HG02610 (cell line): ENCODE results near the gene LRRC63.

Experiments used
- ATAC-seq: cut with Tn5 transposase; IDR thresholded peaks from one replicate; pipeline ENCODE4 v1.9.1; 2021; ENCODE audit warnings: mild to moderate bottlenecking, moderate library complexity; ENCODE audit not compliant: unreplicated experiment

Gene LRRC63

DNA sequence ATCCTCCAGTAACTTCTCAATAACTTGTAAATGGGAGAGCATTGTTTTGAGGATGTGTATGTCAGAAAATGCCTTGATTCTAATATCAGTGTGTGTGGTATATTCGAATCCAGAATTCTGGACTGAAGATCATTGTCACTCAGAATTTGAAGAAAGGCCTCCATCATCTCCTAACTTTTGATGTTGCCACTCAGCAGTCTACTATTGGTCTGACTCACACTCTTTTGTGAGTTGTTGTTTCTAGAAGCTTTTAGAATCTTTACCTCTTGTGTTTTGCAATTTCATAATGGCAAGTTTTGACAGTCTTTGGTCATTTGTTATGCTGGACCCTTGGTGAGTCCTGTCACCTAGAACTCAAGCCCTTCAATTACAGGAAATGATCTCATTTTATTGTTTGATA, 98.3 kb downstream of the LRRC63 start:
- ATAC-seq = no peak

DNA sequence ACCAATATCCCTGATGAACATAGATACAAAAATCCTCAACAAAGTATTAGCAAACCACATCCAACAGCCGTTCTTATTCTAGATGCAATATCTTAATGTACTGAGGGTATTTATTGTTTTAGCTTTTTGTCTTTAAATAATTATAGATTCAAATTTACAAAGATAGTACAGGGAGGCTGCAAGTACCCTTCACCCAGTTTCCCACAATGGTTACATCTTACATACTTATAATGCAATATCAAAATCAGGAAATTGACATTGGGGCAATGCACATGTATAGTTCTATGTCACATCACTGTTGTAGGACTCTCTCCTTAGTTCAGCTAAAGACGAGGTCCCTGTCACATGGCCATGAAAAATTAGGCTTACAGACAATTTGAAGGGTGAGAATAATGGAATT, 99.5 kb downstream of the LRRC63 start:
- no peak for ATAC-seq

DNA sequence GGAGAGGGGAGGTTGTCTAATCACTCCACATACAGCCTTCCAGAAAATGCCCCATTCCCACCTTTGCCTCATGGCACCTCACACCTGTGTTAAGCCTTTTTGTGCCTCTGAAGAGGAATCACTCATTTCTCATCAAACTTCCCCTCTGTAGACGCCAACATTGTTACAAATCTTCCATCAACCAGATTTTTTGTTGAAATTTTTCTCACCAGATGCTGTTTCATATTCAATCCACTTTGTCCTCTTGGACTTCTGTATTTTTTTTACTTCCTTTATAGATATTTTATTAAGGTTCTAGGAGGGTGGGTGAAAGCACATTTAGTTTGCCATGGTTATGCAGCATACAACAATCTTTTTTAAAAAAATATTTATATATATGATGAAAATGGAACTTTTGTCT, 101.3 kb downstream of the LRRC63 start:
- no peak for ATAC-seq

DNA sequence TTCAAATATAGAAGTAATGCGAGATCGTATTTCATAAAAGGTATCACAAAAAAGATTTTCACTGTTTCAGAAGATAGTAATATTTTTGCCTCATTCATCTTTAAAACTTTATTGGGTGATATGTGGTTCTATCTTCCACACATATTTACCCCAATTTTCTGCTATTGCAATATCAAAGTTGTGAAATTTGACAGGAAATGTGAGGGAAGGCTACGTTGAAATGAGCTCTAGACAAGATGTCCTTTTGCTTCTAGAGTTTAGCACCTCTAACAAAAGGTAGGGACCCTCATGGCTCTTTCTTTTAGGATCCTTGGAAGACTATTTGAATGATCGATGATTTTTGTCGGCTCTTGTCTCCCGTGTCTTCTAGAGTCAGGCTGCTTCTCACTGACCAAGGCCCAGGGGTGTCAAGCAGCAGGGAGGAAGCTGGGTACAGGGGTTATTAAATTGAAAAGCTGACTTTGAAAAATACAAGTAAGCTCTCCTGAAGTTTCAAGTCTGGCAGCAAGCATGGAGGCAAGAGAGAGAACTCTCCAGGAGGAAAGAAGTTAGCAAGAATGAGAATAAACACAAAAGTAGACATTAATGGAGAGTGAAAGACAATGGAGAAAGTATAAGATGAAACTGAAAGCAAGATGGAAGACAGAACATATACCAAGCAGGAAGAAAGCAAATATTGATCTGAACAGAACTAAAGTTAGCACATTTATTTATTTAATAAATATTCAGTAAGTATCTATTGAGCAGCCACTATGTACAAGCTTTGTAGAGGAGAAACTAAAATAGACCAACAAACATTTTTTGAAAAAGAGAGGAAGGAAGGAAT, 101.9 kb downstream of the LRRC63 start:
- no peak for ATAC-seq

DNA sequence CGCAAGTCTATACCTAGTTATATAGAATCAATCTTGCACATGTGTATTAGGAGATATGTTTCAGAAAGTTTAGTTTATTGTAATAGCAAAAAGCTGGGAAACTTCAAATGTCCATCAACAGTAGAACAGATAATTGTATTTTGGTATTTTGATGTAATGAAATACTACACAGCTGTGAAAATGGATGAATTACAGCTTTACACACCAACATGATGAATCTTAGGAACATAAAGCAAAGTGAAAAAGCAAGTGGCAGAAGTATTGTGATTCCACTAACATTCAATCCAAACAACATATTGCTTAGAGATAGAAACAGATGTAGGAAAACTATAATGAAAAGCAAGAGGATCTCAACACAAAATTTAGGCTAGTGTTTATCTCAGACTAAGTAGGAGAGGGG, 102.9 kb downstream of the LRRC63 start:
- ATAC-seq = no peak

DNA sequence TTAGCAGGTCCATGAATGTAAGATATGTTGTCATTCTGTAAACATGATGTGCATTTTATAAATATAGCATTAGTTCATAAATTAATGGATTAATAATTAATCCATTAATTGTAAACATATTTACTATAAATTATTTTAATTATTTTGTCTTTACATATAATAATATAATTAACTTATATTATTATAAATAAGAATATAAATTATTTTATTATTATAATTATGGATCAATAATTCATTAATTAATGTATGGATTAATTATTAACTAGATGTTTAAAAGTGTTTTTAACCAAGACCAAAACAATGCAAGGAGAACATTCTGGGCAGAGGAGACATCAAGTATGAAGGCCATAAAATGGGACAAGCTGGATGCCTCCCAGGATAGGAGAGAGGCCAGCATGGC, 103.3 kb downstream of the LRRC63 start:
- ATAC-seq = no peak

DNA sequence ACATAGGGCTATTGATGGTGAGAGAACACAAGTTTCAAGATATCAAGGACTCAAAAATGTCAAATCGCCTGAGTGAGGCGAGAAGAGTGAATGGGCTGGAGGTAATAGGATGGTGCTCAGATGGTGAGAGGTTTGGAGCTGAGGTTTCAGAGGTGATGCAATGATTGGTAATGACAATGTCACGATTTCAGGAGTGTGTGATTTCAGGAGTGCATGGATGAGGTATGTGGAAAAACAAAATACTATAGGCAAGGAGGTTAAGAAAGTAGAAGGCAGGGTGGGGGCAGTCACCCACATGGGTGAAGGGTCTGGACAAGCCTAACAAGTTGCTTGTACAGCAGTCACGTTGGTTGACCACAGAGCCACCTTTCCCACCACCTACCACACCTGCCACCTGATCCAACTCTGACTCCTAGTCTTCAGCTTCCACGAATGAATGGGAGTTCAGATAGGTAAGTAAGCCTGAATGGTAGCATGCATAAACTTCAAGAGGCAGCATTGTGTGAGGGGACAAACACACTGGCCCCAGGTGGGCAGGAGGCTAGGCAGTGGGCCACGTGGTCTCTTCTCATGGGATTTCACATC, 103.9 kb downstream of the LRRC63 start:
- ATAC-seq = no peak

DNA sequence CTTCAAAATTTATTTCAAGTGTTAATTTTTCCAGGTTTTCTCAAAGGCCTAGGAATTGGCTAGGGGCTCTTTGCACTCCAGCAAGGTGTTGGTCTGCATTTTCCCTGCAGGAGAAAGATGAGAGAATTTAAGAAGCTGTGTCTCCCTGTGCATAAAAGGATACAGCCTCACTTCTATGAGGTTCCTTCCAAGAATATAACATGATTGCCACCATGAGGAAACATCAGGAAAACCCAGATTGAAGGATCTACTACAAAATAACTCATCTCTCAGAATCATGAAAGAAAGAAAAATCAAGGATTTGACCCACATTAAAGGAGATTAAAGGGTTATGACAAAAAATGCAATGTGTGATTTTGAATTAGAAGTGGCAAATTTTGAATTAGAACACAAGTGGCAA, 105.4 kb downstream of the LRRC63 start:
- ATAC-seq = no peak

DNA sequence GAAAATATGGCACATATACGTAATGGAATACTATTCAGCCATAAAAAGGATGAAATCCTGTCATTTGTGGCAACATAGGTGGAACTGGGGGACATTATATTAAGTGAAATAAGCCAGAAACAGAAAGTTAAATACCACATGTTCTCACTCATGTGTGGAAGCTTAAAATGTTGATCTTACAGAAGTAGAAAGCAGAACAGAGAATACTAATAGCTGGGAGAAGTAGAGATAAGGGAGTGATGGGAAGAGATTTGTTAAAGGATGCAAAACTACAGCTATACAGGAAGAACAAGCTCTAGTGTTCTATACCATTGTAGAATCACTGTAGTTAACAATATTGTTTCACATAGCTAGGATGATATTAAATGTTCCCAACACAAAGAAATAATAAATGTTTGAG, 107.3 kb downstream of the LRRC63 start:
- no peak for ATAC-seq

DNA sequence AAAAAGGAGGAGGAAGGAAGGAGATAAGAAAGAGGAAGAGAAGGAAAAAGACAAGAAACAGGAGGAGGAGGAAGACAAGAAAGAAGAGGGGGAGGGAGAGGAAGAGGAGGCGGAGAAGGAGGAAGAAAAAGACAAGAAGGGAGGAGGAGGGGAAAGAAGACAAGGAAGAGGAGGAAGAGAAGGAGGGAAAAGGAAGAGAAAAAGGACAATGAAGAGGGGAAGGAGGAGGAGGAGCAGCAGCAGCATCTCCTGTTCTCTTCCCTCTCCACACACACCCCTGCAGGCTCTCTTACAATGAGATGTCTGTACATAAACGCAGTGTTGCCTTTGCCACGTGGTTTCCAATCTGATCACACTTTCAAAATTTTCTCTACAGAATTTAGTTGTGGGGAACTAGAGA, 108.7 kb downstream of the LRRC63 start:
- no peak for ATAC-seq

DNA sequence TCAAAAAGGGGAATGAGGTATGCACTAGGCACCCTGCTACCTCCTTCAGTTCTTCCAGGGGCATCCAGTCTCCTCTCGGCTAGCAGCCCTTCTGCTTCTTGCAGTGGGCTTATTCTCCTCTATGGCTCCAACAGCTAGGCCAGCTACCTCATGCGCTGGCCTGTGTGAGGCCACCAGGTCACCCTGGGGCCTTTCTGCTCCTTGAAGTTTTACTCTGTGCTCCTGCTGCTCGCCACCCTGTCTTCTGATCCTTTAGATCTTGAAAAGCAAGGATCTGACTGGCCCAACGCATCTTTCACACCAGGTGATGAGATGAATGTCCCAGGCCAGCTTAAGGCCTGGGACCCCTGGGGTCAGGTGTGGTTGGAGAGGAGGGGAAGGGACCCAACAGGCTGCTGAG, 109.1 kb downstream of the LRRC63 start:
- no peak for ATAC-seq

DNA sequence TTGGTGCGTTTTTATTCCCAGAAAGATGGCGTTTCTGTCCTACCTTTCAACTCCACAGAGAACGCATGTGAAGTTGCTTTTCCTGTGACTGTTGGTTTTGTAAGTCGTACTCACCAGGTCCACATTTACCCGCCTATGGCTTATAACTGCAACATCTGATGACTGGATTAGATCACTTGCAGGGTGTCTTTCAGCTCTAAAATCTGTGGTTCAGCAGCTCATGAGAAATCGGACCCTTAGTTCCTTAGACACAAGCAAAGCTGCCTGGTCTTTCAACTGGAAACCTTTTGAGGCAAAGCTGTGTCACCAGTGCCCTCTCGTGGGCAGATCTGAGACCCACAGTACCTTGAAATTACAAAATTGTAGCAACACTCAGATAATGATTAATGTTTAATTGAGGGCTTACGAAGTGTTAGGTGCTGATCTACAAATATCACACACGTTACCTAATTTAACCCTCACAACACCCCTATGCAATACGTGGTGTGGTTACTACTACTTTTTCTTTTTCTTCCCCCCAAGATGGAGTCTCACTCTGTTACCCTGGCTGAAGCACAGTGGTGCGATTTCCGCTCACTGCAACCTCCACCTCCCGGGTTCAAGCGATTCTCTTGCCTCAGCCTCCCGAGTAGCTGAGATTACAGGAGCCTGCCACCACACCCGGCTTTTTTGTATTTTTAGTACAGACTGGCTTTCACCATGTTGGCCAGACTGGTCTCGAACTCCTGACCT, 109.9 kb downstream of the LRRC63 start:
- no peak for ATAC-seq

DNA sequence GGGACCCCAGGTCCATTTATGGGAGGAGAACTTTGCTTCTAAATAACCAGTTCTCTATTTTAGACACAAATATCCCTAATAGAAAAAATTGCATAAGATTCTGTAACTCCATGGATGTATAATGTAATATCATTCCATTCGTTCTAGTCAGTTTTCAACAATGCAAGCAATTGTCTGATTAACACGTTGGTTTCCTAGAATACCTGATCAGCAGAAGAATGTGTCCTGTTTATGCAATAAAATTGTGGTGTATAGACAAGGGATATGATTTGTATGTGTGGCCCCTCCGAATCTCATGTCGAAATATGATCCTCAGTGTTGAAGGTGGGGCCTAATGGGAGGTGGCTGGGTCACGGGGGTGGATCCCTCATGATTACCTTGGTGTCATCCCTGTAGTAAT, 113.2 kb downstream of the LRRC63 start:
- no peak for ATAC-seq
